Endothelial cell of umbilical vein (primary cell): ENCODE measurements around the gene TOP1. TPM values are rescaled to one million over a fixed set of nuclear protein-coding genes. Genes with fewer than 3 reads are reported as not detected.

ENCODE experiments used
- BruUV-seq: library from RNA; stranded (reverse); fragments of 400-500 nt; replicated peaks from 2 replicates; lab custom pipeline; 2021; lab: Mats Ljungman, UMichigan
- CTCF ChIA-PET: fragments of 300-600, 350-600 bp; sonication (Branson Sonifier 250); formaldehyde crosslinking; loops from one replicate; lab custom pipeline; 2021; ENCODE audit warnings: antibody characterized with exemption, inconsistent platforms; lab: Charles Lee
- POLR2A ChIA-PET: fragments of 300-600, 350-600 bp; sonication (Branson Sonifier 250); formaldehyde crosslinking; loops from one replicate; lab custom pipeline; 2021; ENCODE audit warnings: antibody characterized with exemption, inconsistent platforms; lab: Charles Lee
- DNase-seq: peaks from one replicate; pipeline ENCODE4 v3.0.0-alpha.2; 2011; ENCODE audit warnings: low read depth, low spot score
- FAIRE-seq: peaks from 2 replicates; lab custom pipeline; 2011; peaks lifted over from hg19 to GRCh38; lab: Jason Lieb, UNC
- H2AFZ ChIP-seq: 2 replicates; pipeline ENCODE4 v1.6.0; 2012; ENCODE audit warnings: low read depth, low read length, control low read depth, inconsistent platforms
- H3K27ac ChIP-seq: 2 replicates; pipeline ENCODE4 v1.5.1; 2011; ENCODE audit warnings: low read depth, mild to moderate bottlenecking, control low read depth, low read length, moderate library complexity; ENCODE audit not compliant: insufficient read depth
- H3K27me3 ChIP-seq, 2 experiments: 2 replicates each; pipeline versions ENCODE4 v1.6.0 to v1.6.1; 2011; ENCODE audit warnings: low read length in 2 of 2, mixed read lengths in 1 of 2; ENCODE audit not compliant: control insufficient read depth in 2 of 2, insufficient read depth in 2 of 2
- H3K36me3 ChIP-seq, 2 experiments: 2 replicates in 1 of 2; 3 replicates in 1 of 2; pipeline ENCODE4 v1.5.1; 2011; ENCODE audit warnings: low read length in 2 of 2, mild to moderate bottlenecking in 1 of 2, moderate library complexity in 1 of 2; ENCODE audit not compliant: control insufficient read depth in 2 of 2, insufficient read depth in 2 of 2; ENCODE audit errors: extremely low read depth in 1 of 2
- H3K4me1 ChIP-seq: 3 replicates; pipeline ENCODE4 v1.5.1; 2011; ENCODE audit warnings: mild to moderate bottlenecking, low read length; ENCODE audit not compliant: control insufficient read depth, insufficient read depth; ENCODE audit errors: extremely low read depth
- H3K4me2 ChIP-seq: 2 replicates; pipeline ENCODE4 v1.6.1; 2011; ENCODE audit warnings: low read length, control low read depth, mixed read lengths; ENCODE audit not compliant: insufficient read depth
- H3K4me3 ChIP-seq, 3 experiments: fragments of 200-600 bp in 1 of 3; sonication (generic), shearing (Covaris generic) in 1 of 3; replicated peaks in 1 of 3; 2 replicates each; pipeline ENCODE4 v1.5.1; 2011 to 2016; ENCODE audit warnings: control low read depth in 3 of 3, low read length in 3 of 3, mild to moderate bottlenecking in 2 of 3, inconsistent platforms in 1 of 3, low read depth in 1 of 3, moderate library complexity in 1 of 3; ENCODE audit not compliant: insufficient read depth in 1 of 3
- H3K79me2 ChIP-seq: 2 replicates; pipeline ENCODE4 v1.6.0; 2012; ENCODE audit warnings: low read length, inconsistent platforms; ENCODE audit not compliant: control insufficient read depth, insufficient read depth
- H3K9ac ChIP-seq: replicated peaks from 2 replicates; pipeline ENCODE3; 2011; ENCODE audit warnings: low read length, control low read depth; ENCODE audit not compliant: insufficient read depth; ENCODE audit errors: extremely low read depth
- H3K9me1 ChIP-seq: replicated peaks from 3 replicates; pipeline ENCODE4 v1.6.0; 2011; ENCODE audit warnings: mild to moderate bottlenecking, low read length; ENCODE audit not compliant: control insufficient read depth, insufficient read depth; ENCODE audit errors: extremely low read depth
- H3K9me3 ChIP-seq: replicated peaks from 2 replicates; pipeline ENCODE4 v1.5.1; 2012; ENCODE audit warnings: low read length, inconsistent platforms; ENCODE audit not compliant: control insufficient read depth, insufficient read depth
- H4K20me1 ChIP-seq: replicated peaks from 2 replicates; pipeline ENCODE3; 2011; ENCODE audit warnings: mild to moderate bottlenecking, low read length; ENCODE audit not compliant: control insufficient read depth, insufficient read depth; ENCODE audit errors: extremely low read depth
- EZH2 ChIP-seq: IDR thresholded peaks from 2 replicates; pipeline ENCODE4 v1.6.1; 2012; ENCODE audit warnings: borderline replicate concordance, low read depth, mild to moderate bottlenecking, moderate library complexity, low read length, inconsistent platforms; ENCODE audit not compliant: severe bottlenecking
- FOS ChIP-seq: IDR thresholded peaks from 2 replicates; pipeline ENCODE4 v1.6.1; 2011; ENCODE audit warnings: mild to moderate bottlenecking, low read length, moderate library complexity, borderline replicate concordance; ENCODE audit not compliant: insufficient read depth
- GATA2 ChIP-seq: IDR thresholded peaks from 2 replicates; pipeline ENCODE4 v1.7.0; 2011; ENCODE audit warnings: low read depth, mild to moderate bottlenecking, moderate library complexity, mixed read lengths, low read length; ENCODE audit not compliant: insufficient read length, insufficient read depth
- JUN ChIP-seq: IDR thresholded peaks from 2 replicates; pipeline ENCODE4 v1.6.1; 2011; ENCODE audit warnings: borderline replicate concordance, low read depth; ENCODE audit not compliant: insufficient read length, insufficient read depth
- MAX ChIP-seq: IDR thresholded peaks from 2 replicates; pipeline ENCODE4 v1.6.1; 2011; ENCODE audit not compliant: insufficient read depth, insufficient read length
- MYC ChIP-seq: IDR thresholded peaks from one replicate; pipeline ENCODE4 v1.6.1; 2011; ENCODE audit warnings: mild to moderate bottlenecking, low read depth, low read length
- POLR2A ChIP-seq: IDR thresholded peaks from 2 replicates; pipeline ENCODE4 v1.6.1; 2012; ENCODE audit warnings: low read depth, mild to moderate bottlenecking, control low read depth, low read length
- POLR2AphosphoS5 ChIP-seq: IDR thresholded peaks from 2 replicates; pipeline ENCODE4 v1.6.1; 2012; ENCODE audit warnings: low read depth, mild to moderate bottlenecking, control low read depth, low read length, moderate library complexity; ENCODE audit not compliant: insufficient read depth
- dilution Hi-C: fragments of 300-500 bp; cut with MboI; formaldehyde crosslinking; loops from one replicate; pipeline ENCODE4 v1.15.0; 2019; ENCODE audit warnings: low sequenced_read_pairs; ENCODE audit not compliant: extremely low pct_ligation_motif_present
- intact Hi-C: fragments of 100-400 bp; cut with micrococcal nuclease; formaldehyde crosslinking; loops from one replicate; pipeline ENCODE4 v1.10.0; 2022
- polyA plus RNA-seq, 4 experiments: library from polyadenylated mRNA; depleted of rRNA in 3 of 4; stranded (reverse) in 3 of 4; unstranded in 1 of 4; fragments of >200 nt; gene quantifications; 2 replicates each; pipeline versions ENCODE4 v1.2.1 to v1.2.3, GENCODE V29; 2011 to 2012; ENCODE audit warnings: missing spikeins in 1 of 4
- total RNA-seq: library from RNA; stranded (reverse); gene quantifications from 2 replicates; pipeline ENCODE4 v1.2.3, GENCODE V29; 2021
- TF ChIP-seq, protein P1 (sequence below), 2 donors: IDR thresholded peaks; 1 replicate in 1 of 2; 2 replicates in 1 of 2; pipeline ENCODE4 v1.5.1; 2011; ENCODE audit warnings: low read length in 2 of 2, mild to moderate bottlenecking in 2 of 2, moderate library complexity in 2 of 2, control low read depth in 1 of 2, inconsistent platforms in 1 of 2, low read depth in 1 of 2; ENCODE audit not compliant: insufficient read depth in 1 of 2; ENCODE audit errors: extremely low read depth in 1 of 2

TOP1 gene
- total and polyA plus RNA-seq, 2 donors (not counting 3 experiments of a cell fraction or from before 2014, with no cell fraction given): 7.0 to 77.4 TPM

GRCh38 chr20:41091927-41092326 is 63.3 kb downstream of the TOP1 start:
- intact Hi-C loops: no loop called here
- Histone ChIP-seq H2AFZ (no peak overlapping the region), H3K27ac (no peak overlapping the region), H3K36me3 (peaks cover 18 to 20% of the 10 kb centered on the region in 2 experiments), H3K9me1 (no peaks in the 10 kb centered on the region), H3K4me1 (no peaks in the 10 kb centered on the region), H3K9ac (no peak overlapping the region), H3K9me3 (no peaks in the 10 kb centered on the region), H3K27me3 (no peaks in the 10 kb centered on the region), H3K4me3 (no peak overlapping the region), H3K79me2 (peaks cover 3% of the 10 kb centered on the region), H3K4me2 (no peak overlapping the region), H4K20me1 (no peaks in the 10 kb centered on the region)
- FAIRE-seq (no peak), DNase-seq (no peak)
- BruUV-seq: no TSS peak
- ChIA-PET POLR2A (interaction anchor here (0.9 kb wide), 1 partner anchor 101 kb away, joined by 3 read pairs; no protein-coding TSS in a partner anchor), CTCF (interaction anchor here (0.8 to 1.8 kb wide), 2 partner anchors 100 to 101 kb away, joined by 3 to 14 read pairs; no protein-coding TSS in a partner anchor)
- TF ChIP-seq POLR2AphosphoS5 (no peak), FOS (no peak), JUN (no peak), MYC (no peak), POLR2A (no peak), MAX (no peak), EZH2 (no peak), GATA2 (no peak)
- TF ChIP-seq, protein P1, sequence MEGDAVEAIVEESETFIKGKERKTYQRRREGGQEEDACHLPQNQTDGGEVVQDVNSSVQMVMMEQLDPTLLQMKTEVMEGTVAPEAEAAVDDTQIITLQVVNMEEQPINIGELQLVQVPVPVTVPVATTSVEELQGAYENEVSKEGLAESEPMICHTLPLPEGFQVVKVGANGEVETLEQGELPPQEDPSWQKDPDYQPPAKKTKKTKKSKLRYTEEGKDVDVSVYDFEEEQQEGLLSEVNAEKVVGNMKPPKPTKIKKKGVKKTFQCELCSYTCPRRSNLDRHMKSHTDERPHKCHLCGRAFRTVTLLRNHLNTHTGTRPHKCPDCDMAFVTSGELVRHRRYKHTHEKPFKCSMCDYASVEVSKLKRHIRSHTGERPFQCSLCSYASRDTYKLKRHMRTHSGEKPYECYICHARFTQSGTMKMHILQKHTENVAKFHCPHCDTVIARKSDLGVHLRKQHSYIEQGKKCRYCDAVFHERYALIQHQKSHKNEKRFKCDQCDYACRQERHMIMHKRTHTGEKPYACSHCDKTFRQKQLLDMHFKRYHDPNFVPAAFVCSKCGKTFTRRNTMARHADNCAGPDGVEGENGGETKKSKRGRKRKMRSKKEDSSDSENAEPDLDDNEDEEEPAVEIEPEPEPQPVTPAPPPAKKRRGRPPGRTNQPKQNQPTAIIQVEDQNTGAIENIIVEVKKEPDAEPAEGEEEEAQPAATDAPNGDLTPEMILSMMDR (IDR thresholded peaks at IDR 0.05; ENCODE audit: extremely low read depth in 1 of 2, insufficient read depth in 1 of 2, low read depth in 1 of 2, low read length in 2 of 2): no peak
- dilution Hi-C loops: no loop called here
